Femur (tissue), 1 donor: ENCODE measurements around the gene IQUB.
"Not testable (repeated sequence)": the region's sequence is repeated elsewhere in the genome, so short reads cannot be mapped to it uniquely, and the experiment has no call there.

Experiments used
- DNase-seq: peaks from one replicate; pipeline ENCODE4 v3.0.0-alpha.2; 2017

The IQUB gene

DNA sequence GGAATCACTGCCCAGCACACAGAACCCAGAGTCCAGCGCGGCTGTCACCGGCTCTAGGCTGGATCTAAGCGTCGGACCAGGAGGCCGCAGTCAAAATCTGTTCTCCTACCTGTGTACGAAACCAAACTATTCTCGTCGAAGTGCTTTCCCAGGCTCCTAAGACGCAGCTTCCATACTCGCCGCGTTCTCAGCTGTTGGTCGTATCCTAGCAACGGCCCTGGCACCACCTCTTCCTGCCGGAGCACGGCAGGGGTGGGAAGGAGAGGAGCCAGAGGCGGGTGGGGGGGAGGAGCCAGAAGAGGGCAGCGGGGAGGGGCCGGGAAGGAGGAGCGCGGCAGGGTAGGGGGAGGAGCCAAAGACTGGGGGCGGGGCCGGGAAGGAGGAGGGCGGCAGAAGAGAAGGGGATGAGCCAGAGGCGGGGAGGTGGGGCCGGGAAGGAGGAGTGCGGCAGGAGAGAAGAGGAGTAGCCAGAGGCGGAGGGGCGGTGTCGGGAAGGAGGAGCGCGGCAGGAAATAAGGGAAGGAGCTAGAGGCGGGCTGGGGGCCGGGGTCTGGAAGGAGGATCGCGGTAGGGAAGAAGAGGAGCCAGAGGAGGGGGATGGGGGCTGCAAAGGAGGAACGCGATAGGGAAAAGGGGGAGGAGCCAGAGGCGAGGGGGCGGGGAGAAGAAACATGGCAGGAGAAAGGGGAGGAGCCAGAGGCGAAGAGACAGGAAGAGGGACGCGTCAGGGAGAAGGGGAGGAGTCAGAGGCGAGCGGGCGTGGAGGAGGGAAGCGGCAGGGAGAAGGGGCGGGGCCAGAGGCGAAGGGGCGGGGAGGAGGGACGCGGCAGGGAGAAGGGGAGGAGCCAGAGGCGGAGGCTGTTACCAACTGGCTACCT lies at the start of gene IQUB:
TSS of gene IQUB (minus strand) at position 213 of the 878 bp plus-strand sequence. CDS start 22,255 bp downstream, outside the sequence.
- peak; percentile 98 for DNase-seq

- DNase-seq, result no peak
Measured at GRCh38 chr7:123583821-123584220, 49.4 kb upstream of the IQUB start.

- no peak for DNase-seq
Measured at GRCh38 chr7:123581162-123581459, 46.7 kb upstream of the IQUB start.

GRCh38 chr7:123580406-123581161 lies 46.2 kb upstream of the IQUB start:
- DNase-seq, result no peak

DNA sequence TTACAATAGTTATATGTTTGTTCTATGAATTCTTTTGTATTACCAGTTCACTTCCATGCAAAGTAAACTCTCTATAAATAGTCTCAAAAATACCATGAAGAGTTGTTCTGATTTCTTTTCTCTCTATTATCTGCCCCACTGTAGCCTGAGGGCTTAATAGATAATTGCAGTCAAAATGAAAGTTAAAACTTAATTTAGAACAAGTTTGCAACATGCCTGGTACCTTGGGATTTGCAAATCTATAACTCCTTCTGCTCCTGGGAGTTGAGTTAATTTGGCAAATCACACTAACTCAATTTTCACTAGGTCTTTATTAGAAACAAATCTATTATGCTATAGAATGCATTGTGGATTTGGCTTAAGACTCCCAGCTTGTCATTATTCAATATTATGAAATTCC lies 45.0 kb upstream of the IQUB start:
- DNase-seq, result no peak

GRCh38 chr7:123573896-123574467 lies 39.6 kb upstream of the IQUB start:
- no peak for DNase-seq

DNA sequence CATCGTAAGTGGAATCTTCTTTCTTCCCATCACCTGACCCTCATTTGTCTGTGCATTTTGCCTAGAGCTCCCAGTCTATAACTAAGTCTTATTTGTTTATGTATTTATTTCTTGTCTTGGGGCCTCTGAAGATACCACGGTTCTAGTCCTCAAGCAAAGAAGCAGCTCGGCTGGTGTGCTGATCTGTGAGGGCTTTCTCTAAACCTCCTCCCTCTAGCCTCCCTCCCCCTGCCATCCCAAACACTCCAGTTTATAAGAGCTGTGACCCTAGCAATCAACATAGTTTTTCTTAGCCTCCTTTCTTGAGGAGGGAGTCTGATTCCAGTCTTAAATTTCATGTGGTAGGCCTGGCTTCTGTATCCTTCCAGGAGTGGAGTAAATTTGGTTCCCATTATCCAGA lies 38.9 kb upstream of the IQUB start:
- no peak for DNase-seq

GRCh38 chr7:123571684-123572083 lies 37.3 kb upstream of the IQUB start:
- DNase-seq, result no peak

- no peak for DNase-seq
Measured at GRCh38 chr7:123571187-123571586, 36.8 kb upstream of the IQUB start.

GRCh38 chr7:123570390-123571182 lies 36.2 kb upstream of the IQUB start:
- no peak for DNase-seq

GRCh38 chr7:123569352-123570010 lies 35.1 kb upstream of the IQUB start:
- DNase-seq, result no peak

DNA sequence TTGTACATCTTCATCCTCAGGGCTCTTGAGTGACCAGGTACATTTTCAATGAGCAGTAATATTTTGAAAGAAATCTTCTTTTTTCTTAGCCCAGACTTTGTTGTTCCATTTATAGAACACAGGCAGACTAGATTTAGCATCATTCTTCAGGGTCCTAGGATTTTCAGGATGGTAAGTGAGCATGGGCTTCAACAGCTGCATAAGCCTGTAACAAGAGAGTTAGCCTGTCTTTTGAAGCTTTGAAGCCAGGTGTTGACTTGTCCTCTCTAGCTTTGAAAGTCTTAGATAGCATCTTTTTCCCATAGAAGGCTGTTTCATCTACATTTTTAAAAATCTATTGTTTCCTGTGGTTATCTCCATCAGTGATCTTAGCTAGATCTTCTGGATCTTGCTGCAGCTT lies 27.7 kb upstream of the IQUB start:
- DNase-seq, result no peak

- no peak for DNase-seq
Measured at GRCh38 chr7:123558289-123558874, 24.0 kb upstream of the IQUB start.

GRCh38 chr7:123557398-123558288 lies 23.2 kb upstream of the IQUB start, which contains the start of gene NDUFA5:
Gene NDUFA5 (minus strand): TSS chr7:123557818. CDS start chr7:123557795, 23 bp downstream.
- peak; percentile 98 for DNase-seq

DNA sequence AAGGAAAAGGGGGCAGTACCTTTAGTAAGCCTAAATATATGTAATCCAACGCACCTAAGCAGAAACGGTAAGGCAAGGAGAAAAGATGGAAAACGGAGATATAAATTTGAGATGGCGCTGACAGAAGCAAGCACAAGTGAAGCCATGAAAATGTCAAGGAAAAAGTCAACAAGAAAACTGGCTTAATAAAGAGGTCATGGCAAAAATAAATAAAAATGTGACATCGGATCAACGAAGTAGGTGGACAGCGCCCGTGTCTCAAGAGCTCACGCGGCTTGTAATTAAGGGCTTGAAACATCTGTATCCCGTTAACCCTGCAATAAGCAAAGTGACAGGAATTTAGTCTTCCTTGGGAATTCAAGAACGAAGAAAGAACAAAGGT lies 22.6 kb upstream of the IQUB start:
- no peak for DNase-seq

- no peak for DNase-seq
Measured at GRCh38 chr7:123555484-123555883, 21.1 kb upstream of the IQUB start.

GRCh38 chr7:123553159-123553558 lies 18.8 kb upstream of the IQUB start:
- no peak for DNase-seq

DNA sequence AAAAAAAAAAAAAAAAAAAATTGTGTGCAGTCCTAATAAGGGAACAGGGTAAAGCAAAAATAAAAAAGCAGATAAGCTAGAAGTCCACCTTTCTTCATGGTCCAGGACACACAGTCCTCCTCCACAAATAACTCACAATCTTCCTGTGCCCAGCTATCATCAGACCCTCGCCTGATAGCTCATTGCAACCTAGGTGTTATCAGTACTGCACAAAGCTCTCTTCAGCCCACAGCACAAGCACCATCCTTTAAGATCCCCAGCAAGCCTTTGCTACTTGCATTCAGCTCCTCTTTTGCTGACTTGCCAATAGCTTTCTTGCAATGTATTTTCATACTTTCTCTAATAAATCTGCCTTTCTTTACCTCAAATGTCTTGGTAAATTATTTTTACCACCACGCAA lies 18.2 kb upstream of the IQUB start:
- DNase-seq, result no peak

- not testable (repeated sequence) for DNase-seq
Measured at GRCh38 chr7:123552134-123552533, 17.7 kb upstream of the IQUB start.

GRCh38 chr7:123548406-123548805 lies 14.0 kb upstream of the IQUB start:
- no peak for DNase-seq

DNA sequence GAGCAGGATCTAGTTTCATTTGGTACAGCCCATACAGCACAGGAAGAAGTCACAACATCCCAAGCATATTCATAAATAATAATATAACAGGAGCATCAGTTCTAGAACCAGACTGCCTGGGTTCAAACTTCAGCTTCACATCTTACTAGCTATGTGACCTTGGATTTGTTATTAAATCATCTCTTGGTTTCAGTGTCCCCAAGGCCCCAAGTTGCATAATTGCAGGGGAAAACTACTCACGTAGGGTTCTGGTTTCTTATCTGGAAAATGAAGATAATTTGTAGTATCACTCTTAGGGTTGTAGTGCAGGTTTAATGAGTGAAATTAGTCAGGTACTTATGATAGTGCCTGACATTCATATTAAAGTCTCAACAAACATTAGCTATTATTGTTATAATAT lies 5.5 kb upstream of the IQUB start:
- DNase-seq, result no peak
